ENCODE data around the gene MRM3. TPM values are rescaled to one million over a fixed set of nuclear protein-coding genes. Genes with fewer than 3 reads are reported as not detected.
"Not testable (repeated sequence)": the region's sequence is repeated elsewhere in the genome, so short reads cannot be mapped to it uniquely, and the experiment has no call there.

The MRM3 gene
- total RNA-seq, 1 donor from 2014 or later: 10.7 TPM

- DNase-seq (ENCODE audit: low spot score): no peak
Observed at GRCh38 chr17:753418-753817, 28.7 kb upstream of the MRM3 start.

- not testable (repeated sequence) for DNase-seq (ENCODE audit: low spot score)
Observed at GRCh38 chr17:755319-755961, 26.7 kb upstream of the MRM3 start.

- not testable (repeated sequence) for DNase-seq (ENCODE audit: low spot score)
Observed at GRCh38 chr17:756010-756567, 26.1 kb upstream of the MRM3 start.

GRCh38 chr17:759964-760363 lies 22.2 kb upstream of the MRM3 start:
- no peak for DNase-seq (ENCODE audit: low spot score)

- DNase-seq (ENCODE audit: low spot score): no peak
Observed at GRCh38 chr17:760371-760770, 21.8 kb upstream of the MRM3 start.

GRCh38 chr17:767076-767475 lies 15.1 kb upstream of the MRM3 start:
- no peak for DNase-seq (ENCODE audit: low spot score)

GRCh38 chr17:773016-773415 lies 9.1 kb upstream of the MRM3 start:
- no peak for DNase-seq (ENCODE audit: low spot score)

- DNase-seq (ENCODE audit: low spot score): no peak
Observed at GRCh38 chr17:773467-774312, 8.5 kb upstream of the MRM3 start.

- DNase-seq (ENCODE audit: low spot score): no peak
Observed at GRCh38 chr17:774313-774584, 7.9 kb upstream of the MRM3 start.

GRCh38 chr17:778096-778495 lies 4.1 kb upstream of the MRM3 start:
- no peak for DNase-seq (ENCODE audit: low spot score)

- no peak for DNase-seq (ENCODE audit: low spot score)
Observed at GRCh38 chr17:784143-784542, 2.0 kb downstream of the MRM3 start.

GRCh38 chr17:785901-786300 lies 3.7 kb downstream of the MRM3 start:
- not testable (repeated sequence) for DNase-seq (ENCODE audit: low spot score)

- DNase-seq (ENCODE audit: low spot score): no peak
Observed at GRCh38 chr17:787641-788221, 5.6 kb downstream of the MRM3 start.

GRCh38 chr17:788551-788950 lies 6.4 kb downstream of the MRM3 start:
- no peak for DNase-seq (ENCODE audit: low spot score)

GRCh38 chr17:789160-789840 lies 7.1 kb downstream of the MRM3 start:
- no peak for DNase-seq (ENCODE audit: low spot score)

- peak; percentile 76 for DNase-seq (ENCODE audit: low spot score)
Observed at GRCh38 chr17:789931-790873, 8.0 kb downstream of the MRM3 start.

- DNase-seq (ENCODE audit: low spot score): not testable (repeated sequence)
Observed at GRCh38 chr17:790874-791247, 8.7 kb downstream of the MRM3 start.

GRCh38 chr17:791829-792228 lies 9.7 kb downstream of the MRM3 start:
- DNase-seq (ENCODE audit: low spot score): no peak

- DNase-seq (ENCODE audit: low spot score): no peak
Observed at GRCh38 chr17:792277-792676, 10.1 kb downstream of the MRM3 start.

GRCh38 chr17:794876-795275 lies 12.7 kb downstream of the MRM3 start:
- peak; percentile 88 for DNase-seq (ENCODE audit: low spot score)

GRCh38 chr17:795276-795675 lies 13.1 kb downstream of the MRM3 start:
- no peak for DNase-seq (ENCODE audit: low spot score)
